IMR-90 (cell line): Measurements from ENCODE around the gene LAS1L. TPM values are rescaled to one million over a fixed set of nuclear protein-coding genes. Genes with fewer than 3 reads are reported as not detected.

Experiments
- ATAC-seq: fragments of 200-7000 bp; cut with Tn5 transposase; 2 replicates; pipeline ENCODE4 v1.9.1; 2020; ENCODE audit warnings: low read depth, mild to moderate bottlenecking, moderate library complexity
- BruUV-seq: library from RNA; stranded (reverse); fragments of 400-500 nt; replicated peaks from 2 replicates; lab custom pipeline; 2021; lab: Mats Ljungman, UMichigan
- CTCF ChIA-PET: fragments of 300-600 bp; formaldehyde crosslinking; extraction: SDS; loops from one replicate; lab custom pipeline; 2021; ENCODE audit warnings: antibody characterized with exemption; lab: Yijun Ruan, JAX
- POLR2A ChIA-PET: fragments of 300-600 bp; sonication (Branson Sonifier 250); formaldehyde crosslinking; loops from one replicate; lab custom pipeline; 2022; ENCODE audit warnings: antibody characterized with exemption; ENCODE audit not compliant: unreplicated experiment; lab: Charles Lee
- DNase-seq: peaks from one replicate; pipeline ENCODE4 v3.0.0; 2013
- H2AFZ ChIP-seq: replicated peaks from 2 replicates; pipeline ENCODE3; 2013; ENCODE audit warnings: low read length, mild to moderate bottlenecking; ENCODE audit not compliant: poor library complexity
- H2AK5ac ChIP-seq: 2 replicates; pipeline ENCODE4 v1.6.1; 2013; ENCODE audit warnings: low read depth, low read length, inconsistent platforms
- H2AK9ac ChIP-seq: replicated peaks from 2 replicates; pipeline ENCODE3; 2013; ENCODE audit warnings: mild to moderate bottlenecking, low read depth, low read length, moderate library complexity; ENCODE audit not compliant: poor library complexity
- H2BK120ac ChIP-seq: 2 replicates; pipeline ENCODE4 v1.6.1; 2013; ENCODE audit warnings: low read depth, low read length, inconsistent platforms
- H2BK15ac ChIP-seq: 3 replicates; pipeline ENCODE4 v1.6.1; 2013; ENCODE audit warnings: low read depth, low read length, inconsistent platforms
- H2BK20ac ChIP-seq: 2 replicates; pipeline ENCODE4 v1.6.1; 2013; ENCODE audit warnings: low read depth, mild to moderate bottlenecking, inconsistent platforms, low read length, moderate library complexity
- H2BK5ac ChIP-seq: 2 replicates; pipeline ENCODE4 v1.6.1; 2013; ENCODE audit warnings: mild to moderate bottlenecking, low read depth, low read length, inconsistent platforms; ENCODE audit not compliant: poor library complexity, severe bottlenecking
- H3K14ac ChIP-seq: replicated peaks from 2 replicates; pipeline ENCODE4 v1.6.1; 2013; ENCODE audit warnings: low read depth, low read length, inconsistent platforms
- H3K18ac ChIP-seq: 2 replicates; pipeline ENCODE4 v1.6.1; 2013; ENCODE audit warnings: low read depth, low read length, control low read depth
- H3K23ac ChIP-seq: 2 replicates; pipeline ENCODE4 v1.6.1; 2013; ENCODE audit warnings: low read depth, low read length, inconsistent platforms
- H3K27ac ChIP-seq: 2 replicates; pipeline ENCODE4 v1.5.1; 2013; ENCODE audit warnings: mild to moderate bottlenecking, control low read depth, low read length; ENCODE audit not compliant: insufficient read depth
- H3K27me3 ChIP-seq: 2 replicates; pipeline ENCODE4 v1.6.1; 2013; ENCODE audit warnings: low read length; ENCODE audit not compliant: control insufficient read depth, insufficient read depth
- H3K36me3 ChIP-seq: 2 replicates; pipeline ENCODE4 v1.6.1; 2013; ENCODE audit warnings: low read length, mixed read lengths; ENCODE audit not compliant: control insufficient read depth, insufficient read depth
- H3K4ac ChIP-seq: 2 replicates; pipeline ENCODE4 v1.6.1; 2013; ENCODE audit warnings: low read depth, low read length, inconsistent platforms
- H3K4me1 ChIP-seq: 2 replicates; pipeline ENCODE4 v1.6.1; 2013; ENCODE audit warnings: low read length, mixed read lengths; ENCODE audit not compliant: control insufficient read depth, insufficient read depth
- H3K4me2 ChIP-seq: 2 replicates; pipeline ENCODE4 v1.6.1; 2013; ENCODE audit warnings: low read depth, mild to moderate bottlenecking, control low read depth, low read length, moderate library complexity
- H3K4me3 ChIP-seq: 2 replicates; pipeline ENCODE4 v1.5.1; 2013; ENCODE audit warnings: low read depth, mild to moderate bottlenecking, control low read depth, low read length, moderate library complexity; ENCODE audit not compliant: insufficient read depth
- H3K56ac ChIP-seq: 2 replicates; pipeline ENCODE4 v1.6.1; 2013; ENCODE audit warnings: low read length, inconsistent platforms; ENCODE audit not compliant: insufficient read depth; ENCODE audit errors: extremely low read depth
- H3K79me1 ChIP-seq, 2 experiments: 2 replicates each; pipeline ENCODE4 v1.6.1; 2013; ENCODE audit warnings: low read length in 2 of 2, inconsistent platforms in 1 of 2, low read depth in 1 of 2
- H3K9ac ChIP-seq: 2 replicates; pipeline ENCODE4 v1.6.1; 2013; ENCODE audit warnings: low read depth, low read length, control low read depth
- H3K9me1 ChIP-seq: 2 replicates; pipeline ENCODE4 v1.6.1; 2013; ENCODE audit warnings: low read length, inconsistent platforms; ENCODE audit not compliant: insufficient read depth
- H3K9me3 ChIP-seq: 2 replicates; pipeline ENCODE4 v1.6.1; 2013; ENCODE audit warnings: low read length; ENCODE audit not compliant: control insufficient read depth, insufficient read depth
- H4K20me1 ChIP-seq: 2 replicates; pipeline ENCODE4 v1.6.1; 2013; ENCODE audit warnings: low read length, inconsistent platforms; ENCODE audit not compliant: insufficient read depth
- H4K5ac ChIP-seq: 2 replicates; pipeline ENCODE4 v1.6.1; 2013; ENCODE audit warnings: mild to moderate bottlenecking, low read depth, low read length, control low read depth
- H4K8ac ChIP-seq, 2 experiments: 2 replicates each; pipeline ENCODE4 v1.6.1; 2013; ENCODE audit warnings: low read depth in 2 of 2, low read length in 2 of 2, control low read depth in 1 of 2, inconsistent platforms in 1 of 2
- H4K91ac ChIP-seq: 2 replicates; pipeline ENCODE4 v1.6.1; 2013; ENCODE audit warnings: low read depth, low read length, inconsistent platforms; ENCODE audit not compliant: insufficient read depth
- BHLHE40 ChIP-seq: fragments of 150-350 bp; IDR thresholded peaks from 2 replicates; pipeline ENCODE4 v1.6.1; 2016; ENCODE audit warnings: mild to moderate bottlenecking, low read depth, low read length
- CEBPB ChIP-seq: IDR thresholded peaks from 2 replicates; pipeline ENCODE4 v1.6.1; 2012; ENCODE audit warnings: low read depth, low read length, improper control_type of control experiment
- CHD1 ChIP-seq: IDR thresholded peaks from 2 replicates; pipeline ENCODE4 v1.6.1; 2012; ENCODE audit warnings: low read depth, low read length, improper control_type of control experiment
- FOS ChIP-seq: fragments of 150-350 bp; IDR thresholded peaks from 2 replicates; pipeline ENCODE4 v1.6.1; 2016; ENCODE audit warnings: low read depth, low read length
- MAFK ChIP-seq: IDR thresholded peaks from 2 replicates; pipeline ENCODE4 v1.6.1; 2012; ENCODE audit warnings: low read depth, low read length, improper control_type of control experiment
- MAZ ChIP-seq: IDR thresholded peaks from 2 replicates; pipeline ENCODE4 v1.6.1; 2012; ENCODE audit warnings: low read depth, mild to moderate bottlenecking, low read length, improper control_type of control experiment, moderate library complexity, borderline replicate concordance
- MXI1 ChIP-seq: IDR thresholded peaks from 2 replicates; pipeline ENCODE4 v1.6.1; 2012; ENCODE audit warnings: low read depth, mild to moderate bottlenecking, low read length, moderate library complexity, borderline replicate concordance
- NFE2L2 ChIP-seq: fragments of 150-350 bp; IDR thresholded peaks from 2 replicates; pipeline ENCODE4 v1.6.1; 2016; ENCODE audit warnings: low read depth, mild to moderate bottlenecking, low read length
- POLR2A ChIP-seq: IDR thresholded peaks from 2 replicates; pipeline ENCODE4 v1.6.1; 2012; ENCODE audit warnings: mild to moderate bottlenecking, low read depth, low read length
- RAD21 ChIP-seq: IDR thresholded peaks from 2 replicates; pipeline ENCODE4 v1.6.1; 2012; ENCODE audit warnings: low read length, improper control_type of control experiment
- RCOR1 ChIP-seq: IDR thresholded peaks from 2 replicates; pipeline ENCODE4 v1.6.1; 2012; ENCODE audit warnings: mild to moderate bottlenecking, low read length, improper control_type of control experiment; ENCODE audit not compliant: insufficient replicate concordance
- RFX5 ChIP-seq: IDR thresholded peaks from 2 replicates; pipeline ENCODE4 v1.8.0; 2012; ENCODE audit warnings: low read depth, mild to moderate bottlenecking, low read length, moderate library complexity
- SMC3 ChIP-seq: fragments of 150-350 bp; IDR thresholded peaks from 2 replicates; pipeline ENCODE4 v1.6.1; 2016; ENCODE audit warnings: low read depth, mild to moderate bottlenecking, antibody characterized with exemption, low read length, moderate library complexity
- WGBS, 2 experiments: methylation state at CpG; one replicate each; pipeline versions ENCODE4 v1.1.5 to v1.1.7; 2013; ENCODE audit warnings: missing lambda C conversion rate in 2 of 2; ENCODE audit not compliant: insufficient read length in 1 of 2; ENCODE audit errors: extremely low coverage in 2 of 2; 5-methylcytosine and 5-hydroxymethylcytosine counted together
- dilution Hi-C: fragments of 300-500 bp; cut with HindIII; formaldehyde crosslinking; loops from one replicate; pipeline ENCODE4 v1.14.3; 2018; ENCODE audit warnings: low sequenced_read_pairs; ENCODE audit not compliant: unreplicated experiment
- in situ Hi-C: fragments of 300-500 bp; cut with MboI; formaldehyde crosslinking; loops from 3 replicates; pipeline ENCODE4 v1.14.3; 2019; ENCODE audit warnings: low sequenced_read_pairs, inconsistent platforms, mixed read lengths
- intact Hi-C: fragments of 100-400 bp; cut with micrococcal nuclease; formaldehyde crosslinking; loops from 2 replicates; pipeline ENCODE4 v1.10.0; 2022
- polyA plus RNA-seq, 3 experiments: library from polyadenylated mRNA; depleted of rRNA; stranded (reverse); fragments of >200 nt; gene quantifications; 2 replicates each; pipeline ENCODE4 v1.2.3, GENCODE V29; 2012; ENCODE audit warnings: low replicate concordance in 1 of 3
- total RNA-seq: library from RNA; depleted of rRNA; stranded (reverse); fragments of >200 nt; gene quantifications from 2 replicates; pipeline ENCODE4 v1.2.3, GENCODE V29; 2012
- TF ChIP-seq, protein P1 (sequence below): fragments of 150-350 bp; IDR thresholded peaks from 2 replicates; pipeline ENCODE4 v1.6.1; 2017; ENCODE audit warnings: mild to moderate bottlenecking, antibody characterized with exemption, low read length, low read depth
- TF ChIP-seq, protein P2 (sequence below): conservative IDR thresholded peaks from 2 replicates; pipeline ENCODE4 v1.5.1; 2012; ENCODE audit warnings: mild to moderate bottlenecking, low read depth, low read length, improper control_type of control experiment
- TF ChIP-seq, protein P3 (sequence below): fragments of 150-350 bp; IDR thresholded peaks from 2 replicates; pipeline ENCODE4 v1.6.1; 2016; ENCODE audit warnings: low read depth, mild to moderate bottlenecking, low read length, moderate library complexity, borderline replicate concordance

LAS1L gene
- total and polyA plus RNA-seq, 2 of the 4 experiments (the other 2 are of a cell fraction): 22.8 to 29.2 TPM

DNA sequence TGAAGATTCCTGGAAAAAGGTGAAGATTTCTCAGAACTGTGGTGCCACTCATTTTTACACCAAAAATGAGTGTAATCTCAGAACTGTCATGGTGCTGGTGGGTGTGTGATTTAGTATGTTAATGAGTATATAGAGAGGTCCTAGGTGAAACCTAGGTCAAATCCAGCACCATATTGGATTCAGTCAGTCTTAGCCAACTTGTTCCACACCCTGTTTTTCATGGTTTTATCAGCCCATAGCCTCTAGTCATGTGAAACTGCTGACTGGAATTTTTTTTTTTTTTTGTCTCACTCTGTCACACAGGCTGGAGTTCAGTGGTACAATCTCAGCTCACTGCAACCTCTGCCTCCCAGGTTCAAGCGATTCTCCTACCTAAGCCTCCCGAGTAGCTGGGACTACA is 58.0 kb downstream of the LAS1L start:
- Histone ChIP-seq H3K9ac (no peak overlapping the region), H2BK15ac (no peak overlapping the region), H2AK9ac (no peak overlapping the region), H3K18ac (no peak overlapping the region), H3K27me3 (no peaks in the 10 kb centered on the region), H3K4ac (no peak overlapping the region), H3K4me3 (no peak overlapping the region), H3K79me1 (no peaks in the 10 kb centered on the region), H3K14ac (no peak overlapping the region), H2BK120ac (no peak overlapping the region), H3K36me3 (no peaks in the 10 kb centered on the region), H2AFZ (no peak overlapping the region), H3K27ac (no peak overlapping the region), H2BK20ac (no peak overlapping the region), H4K91ac (no peak overlapping the region), H3K9me1 (no peaks in the 10 kb centered on the region), H3K4me2 (no peak overlapping the region), H2BK5ac (no peak overlapping the region), H4K8ac (no peak overlapping the region), H3K56ac (no peak overlapping the region), H3K9me3 (no peaks in the 10 kb centered on the region), H3K23ac (no peak overlapping the region), H3K4me1 (no peaks in the 10 kb centered on the region), H4K5ac (no peak overlapping the region), H2AK5ac (no peak overlapping the region), H4K20me1 (no peaks in the 10 kb centered on the region)
- no TSS peak for BruUV-seq
- ChIA-PET POLR2A (no interaction called here), CTCF (interaction anchor here (0.6 to 0.8 kb wide), 2 partner anchors 24 to 79 kb away, joined by 3 to 5 read pairs; no protein-coding TSS in a partner anchor)
- dilution Hi-C loops (no loop called here), in situ Hi-C loops (no loop called here), intact Hi-C loops (no loop called here)
- DNase-seq: no peak
- no CpG with 5 or more reads among the region's 2 CpGs for WGBS, 2 experiments
- ATAC-seq: no peak
- no peak for TF ChIP-seq FOS
- no peak for TF ChIP-seq NFE2L2
- TF ChIP-seq RAD21: no peak
- TF ChIP-seq CHD1: no peak
- no peak for TF ChIP-seq BHLHE40
- no peak for TF ChIP-seq CEBPB
- TF ChIP-seq, protein P1, sequence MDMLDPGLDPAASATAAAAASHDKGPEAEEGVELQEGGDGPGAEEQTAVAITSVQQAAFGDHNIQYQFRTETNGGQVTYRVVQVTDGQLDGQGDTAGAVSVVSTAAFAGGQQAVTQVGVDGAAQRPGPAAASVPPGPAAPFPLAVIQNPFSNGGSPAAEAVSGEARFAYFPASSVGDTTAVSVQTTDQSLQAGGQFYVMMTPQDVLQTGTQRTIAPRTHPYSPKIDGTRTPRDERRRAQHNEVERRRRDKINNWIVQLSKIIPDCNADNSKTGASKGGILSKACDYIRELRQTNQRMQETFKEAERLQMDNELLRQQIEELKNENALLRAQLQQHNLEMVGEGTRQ: no peak
- no peak for TF ChIP-seq RFX5
- TF ChIP-seq MXI1: no peak
- TF ChIP-seq, protein P2, sequence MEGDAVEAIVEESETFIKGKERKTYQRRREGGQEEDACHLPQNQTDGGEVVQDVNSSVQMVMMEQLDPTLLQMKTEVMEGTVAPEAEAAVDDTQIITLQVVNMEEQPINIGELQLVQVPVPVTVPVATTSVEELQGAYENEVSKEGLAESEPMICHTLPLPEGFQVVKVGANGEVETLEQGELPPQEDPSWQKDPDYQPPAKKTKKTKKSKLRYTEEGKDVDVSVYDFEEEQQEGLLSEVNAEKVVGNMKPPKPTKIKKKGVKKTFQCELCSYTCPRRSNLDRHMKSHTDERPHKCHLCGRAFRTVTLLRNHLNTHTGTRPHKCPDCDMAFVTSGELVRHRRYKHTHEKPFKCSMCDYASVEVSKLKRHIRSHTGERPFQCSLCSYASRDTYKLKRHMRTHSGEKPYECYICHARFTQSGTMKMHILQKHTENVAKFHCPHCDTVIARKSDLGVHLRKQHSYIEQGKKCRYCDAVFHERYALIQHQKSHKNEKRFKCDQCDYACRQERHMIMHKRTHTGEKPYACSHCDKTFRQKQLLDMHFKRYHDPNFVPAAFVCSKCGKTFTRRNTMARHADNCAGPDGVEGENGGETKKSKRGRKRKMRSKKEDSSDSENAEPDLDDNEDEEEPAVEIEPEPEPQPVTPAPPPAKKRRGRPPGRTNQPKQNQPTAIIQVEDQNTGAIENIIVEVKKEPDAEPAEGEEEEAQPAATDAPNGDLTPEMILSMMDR: no peak
- TF ChIP-seq, protein P3, sequence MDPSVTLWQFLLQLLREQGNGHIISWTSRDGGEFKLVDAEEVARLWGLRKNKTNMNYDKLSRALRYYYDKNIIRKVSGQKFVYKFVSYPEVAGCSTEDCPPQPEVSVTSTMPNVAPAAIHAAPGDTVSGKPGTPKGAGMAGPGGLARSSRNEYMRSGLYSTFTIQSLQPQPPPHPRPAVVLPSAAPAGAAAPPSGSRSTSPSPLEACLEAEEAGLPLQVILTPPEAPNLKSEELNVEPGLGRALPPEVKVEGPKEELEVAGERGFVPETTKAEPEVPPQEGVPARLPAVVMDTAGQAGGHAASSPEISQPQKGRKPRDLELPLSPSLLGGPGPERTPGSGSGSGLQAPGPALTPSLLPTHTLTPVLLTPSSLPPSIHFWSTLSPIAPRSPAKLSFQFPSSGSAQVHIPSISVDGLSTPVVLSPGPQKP: no peak
- no peak for TF ChIP-seq MAZ
- TF ChIP-seq SMC3: no peak
- TF ChIP-seq RCOR1: no peak
- no peak for TF ChIP-seq MAFK
- no peak for TF ChIP-seq POLR2A
